Keratinocyte (primary cell): ENCODE data around the gene CTNND2. TPM values are rescaled to one million over a fixed set of nuclear protein-coding genes. Genes with fewer than 3 reads are reported as not detected.

Experiments used
- DNase-seq: peaks from one replicate; pipeline ENCODE4 v3.0.0-alpha.2; 2011; ENCODE audit warnings: low read depth, missing footprints, low spot score
- FAIRE-seq: peaks from 2 replicates; lab custom pipeline; 2011; peaks lifted over from hg19 to GRCh38; lab: Jason Lieb, UNC
- H2AFZ ChIP-seq: 2 replicates; pipeline ENCODE4 v1.6.0; 2012; ENCODE audit warnings: low read length, control low read depth, inconsistent platforms; ENCODE audit not compliant: control insufficient read depth
- H3K27ac ChIP-seq: 2 replicates; pipeline ENCODE4 v1.5.1; 2011; ENCODE audit warnings: low read length; ENCODE audit not compliant: control insufficient read depth, insufficient read depth
- H3K27me3 ChIP-seq: 3 replicates; pipeline ENCODE4 v1.6.0; 2011; ENCODE audit warnings: low read length; ENCODE audit not compliant: control insufficient read depth, insufficient read depth; ENCODE audit errors: extremely low read depth
- H3K36me3 ChIP-seq, 2 experiments: 2 replicates in 1 of 2; 3 replicates in 1 of 2; pipeline ENCODE4 v1.5.1; 2011; ENCODE audit warnings: low read length in 2 of 2, mild to moderate bottlenecking in 1 of 2; ENCODE audit not compliant: control insufficient read depth in 2 of 2, insufficient read depth in 2 of 2; ENCODE audit errors: extremely low read depth in 1 of 2
- H3K4me1 ChIP-seq: 3 replicates; pipeline ENCODE4 v1.5.1; 2011; ENCODE audit warnings: low read length; ENCODE audit not compliant: control insufficient read depth, insufficient read depth; ENCODE audit errors: extremely low read depth
- H3K4me2 ChIP-seq: 3 replicates; pipeline ENCODE4 v1.6.0; 2011; ENCODE audit warnings: low read depth, low read length; ENCODE audit not compliant: control insufficient read depth, insufficient read depth; ENCODE audit errors: extremely low read depth
- H3K4me3 ChIP-seq, 3 experiments: fragments of 200-600 bp in 1 of 3; sonication (generic) in 1 of 3; 2 replicates in 2 of 3; 3 replicates in 1 of 3; pipeline ENCODE4 v1.5.1; 2011 to 2016; ENCODE audit warnings: low read length in 3 of 3, mild to moderate bottlenecking in 3 of 3, control low read depth in 2 of 3, inconsistent platforms in 1 of 3, low read depth in 1 of 3, mixed read lengths in 1 of 3, mixed run types in 1 of 3, moderate library complexity in 1 of 3; ENCODE audit not compliant: control insufficient read depth in 2 of 3, insufficient read depth in 2 of 3; ENCODE audit errors: extremely low read depth in 1 of 3
- H3K79me2 ChIP-seq: 2 replicates; pipeline ENCODE4 v1.6.0; 2012; ENCODE audit warnings: low read length; ENCODE audit not compliant: control insufficient read depth, insufficient read depth
- H3K9ac ChIP-seq: 3 replicates; pipeline ENCODE4 v1.6.0; 2011; ENCODE audit warnings: low read length; ENCODE audit not compliant: control insufficient read depth, insufficient read depth; ENCODE audit errors: extremely low read depth
- H3K9me1 ChIP-seq: 3 replicates; pipeline ENCODE4 v1.6.0; 2011; ENCODE audit warnings: low read length; ENCODE audit not compliant: control insufficient read depth, insufficient read depth; ENCODE audit errors: extremely low read depth
- H3K9me3 ChIP-seq: 2 replicates; pipeline ENCODE4 v1.5.1; 2012; ENCODE audit warnings: low read depth, low read length; ENCODE audit not compliant: control insufficient read depth
- H4K20me1 ChIP-seq: 3 replicates; pipeline ENCODE4 v1.6.0; 2011; ENCODE audit warnings: low read length; ENCODE audit not compliant: control insufficient read depth, insufficient read depth; ENCODE audit errors: extremely low read depth
- CTCF ChIP-seq, 3 experiments: IDR thresholded peaks in 1 of 3; conservative IDR thresholded peaks in 1 of 3; optimal IDR thresholded peaks in 1 of 3; 2 replicates in 2 of 3; 3 replicates in 1 of 3; pipeline versions ENCODE3 to v1.5.1; 2011; ENCODE audit warnings: low read length in 3 of 3, mild to moderate bottlenecking in 3 of 3, moderate library complexity in 2 of 3, control low read depth in 1 of 3, inconsistent platforms in 1 of 3; ENCODE audit not compliant: insufficient read depth in 2 of 3; ENCODE audit errors: extremely low read depth in 1 of 3
- EZH2 ChIP-seq: IDR thresholded peaks from one replicate; pipeline ENCODE4 v1.6.1; 2012; ENCODE audit warnings: inconsistent platforms, mild to moderate bottlenecking, low read length, moderate library complexity
- dilution Hi-C: fragments of 300-500 bp; cut with MboI; formaldehyde crosslinking; loops from one replicate; pipeline ENCODE4 v1.7.0; 2020; ENCODE audit warnings: low sequenced_read_pairs; ENCODE audit not compliant: extremely low pct_ligation_motif_present
- polyA plus RNA-seq, 5 experiments: library from polyadenylated mRNA; depleted of rRNA in 3 of 5; stranded (reverse) in 3 of 5; stranded (forward) in 1 of 5; unstranded in 1 of 5; fragments of >200 nt; gene quantifications; 1 replicate in 1 of 5; 2 replicates in 3 of 5; 3 replicates in 1 of 5; pipeline versions ENCODE4 v1.2.1 to v1.2.3, GENCODE V29; 2011 to 2012; ENCODE audit warnings: missing spikeins in 2 of 5, low read depth in 1 of 5, low replicate concordance in 1 of 5

CTNND2 gene
- polyA plus RNA-seq, 1 donor (not counting 4 experiments of a cell fraction or from before 2014, with no cell fraction given) = not detected

- no peak overlapping the region for H3K9ac ChIP-seq
- H3K27me3 ChIP-seq = no peaks in the 10 kb centered on the region
- no peak for DNase-seq
- H3K9me1 ChIP-seq = no peaks in the 10 kb centered on the region
- H3K27ac ChIP-seq = no peak overlapping the region
- H3K9me3 ChIP-seq = no peaks in the 10 kb centered on the region
- TF ChIP-seq CTCF (optimal IDR thresholded peaks at IDR 0.05 in 1 of 3, IDR thresholded peaks at IDR 0.05 in 1 of 3, conservative IDR thresholded peaks at IDR 0.05 in 1 of 3; ENCODE audit: extremely low read depth in 1 of 3, insufficient read depth in 2 of 3, low read length in 3 of 3) (no peak), EZH2 (no peak)
- no peak overlapping the region for H3K4me3 ChIP-seq
- FAIRE-seq = no peak
- no peaks in the 10 kb centered on the region for H3K36me3 ChIP-seq
- H2AFZ ChIP-seq = no peak overlapping the region
- dilution Hi-C loops = no loop called here
- H4K20me1 ChIP-seq = no peaks in the 10 kb centered on the region
- H3K4me1 ChIP-seq = no peaks in the 10 kb centered on the region
- no peaks in the 10 kb centered on the region for H3K79me2 ChIP-seq
- H3K4me2 ChIP-seq = no peak overlapping the region
Measured at GRCh38 chr5:11449217-11449616, 455.0 kb downstream of the CTNND2 start.

DNA sequence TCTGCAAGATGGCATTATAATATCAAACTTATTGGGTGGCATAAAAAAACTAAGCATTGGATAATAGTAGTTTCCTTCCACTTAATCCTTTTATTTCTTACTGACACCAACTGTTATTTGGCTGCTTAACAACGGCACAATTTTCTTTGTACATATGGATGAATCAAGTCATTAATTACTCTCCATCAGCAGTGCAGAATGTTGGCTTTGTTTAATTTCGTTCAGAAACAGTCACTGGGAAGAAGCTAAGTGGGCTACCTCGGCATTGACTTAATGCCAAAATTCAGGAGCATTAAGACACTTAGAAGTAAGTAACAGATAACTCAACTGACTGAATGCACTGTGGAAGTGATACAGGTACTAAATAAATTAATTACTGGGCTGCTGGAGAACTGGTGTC is 460.4 kb downstream of the CTNND2 start:
- no peaks in the 10 kb centered on the region for H3K36me3 ChIP-seq
- no peak overlapping the region for H3K9ac ChIP-seq
- no peak overlapping the region for H3K4me2 ChIP-seq
- H3K4me3 ChIP-seq = no peak overlapping the region
- TF ChIP-seq CTCF (optimal IDR thresholded peaks at IDR 0.05 in 1 of 3, IDR thresholded peaks at IDR 0.05 in 1 of 3, conservative IDR thresholded peaks at IDR 0.05 in 1 of 3; ENCODE audit: extremely low read depth in 1 of 3, insufficient read depth in 2 of 3, low read length in 3 of 3) (no peak), EZH2 (no peak)
- no peaks in the 10 kb centered on the region for H3K4me1 ChIP-seq
- no peaks in the 10 kb centered on the region for H3K79me2 ChIP-seq
- no peak overlapping the region for H2AFZ ChIP-seq
- H3K9me3 ChIP-seq = no peaks in the 10 kb centered on the region
- H3K27me3 ChIP-seq = no peaks in the 10 kb centered on the region
- no peaks in the 10 kb centered on the region for H3K9me1 ChIP-seq
- no peaks in the 10 kb centered on the region for H4K20me1 ChIP-seq
- H3K27ac ChIP-seq = no peak overlapping the region
- DNase-seq (no peak), FAIRE-seq (no peak)
- dilution Hi-C loops = no loop called here
